Activated CD4-positive, alpha-beta T cell treated with anti-CD3 and anti-CD28 coated beads, Interleukin-2, amount 50 U/mL, for 16 hours (primary cell): ENCODE measurements around the gene HBA1.
"Not testable (repeated sequence)": the region's sequence is repeated elsewhere in the genome, so short reads cannot be mapped to it uniquely, and the experiment has no call there.

Experiments
- DNase-seq: peaks from one replicate; pipeline ENCODE4 v3.0.0-alpha.2; 2020

The HBA1 gene

GRCh38 chr16:176477-177382, at the start of gene HBA1:
Gene HBA1 (plus strand): TSS chr16:176680. CDS start chr16:176717, 37 bp downstream.
- DNase-seq, result not testable (repeated sequence)

DNA sequence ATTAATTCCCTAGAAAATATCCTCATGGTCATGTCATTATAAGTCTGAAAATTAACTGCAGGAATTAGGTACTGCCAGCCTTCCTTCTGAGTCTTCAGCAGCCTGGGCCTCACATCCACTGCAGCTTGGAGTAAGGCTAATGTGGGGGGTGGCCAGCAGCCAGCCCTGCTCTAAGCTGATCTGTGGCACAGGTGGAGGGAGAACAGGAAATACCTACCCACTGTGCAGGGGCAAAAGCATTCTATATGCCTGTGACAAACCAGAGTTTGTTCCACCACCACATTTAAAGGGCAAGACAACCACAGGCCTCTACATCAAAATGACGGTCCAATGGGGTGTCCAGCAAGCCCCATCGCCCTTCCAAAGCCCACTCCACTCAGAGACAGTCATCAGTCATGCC, 47.4 kb upstream of the HBA1 start:
- no peak for DNase-seq

DNA sequence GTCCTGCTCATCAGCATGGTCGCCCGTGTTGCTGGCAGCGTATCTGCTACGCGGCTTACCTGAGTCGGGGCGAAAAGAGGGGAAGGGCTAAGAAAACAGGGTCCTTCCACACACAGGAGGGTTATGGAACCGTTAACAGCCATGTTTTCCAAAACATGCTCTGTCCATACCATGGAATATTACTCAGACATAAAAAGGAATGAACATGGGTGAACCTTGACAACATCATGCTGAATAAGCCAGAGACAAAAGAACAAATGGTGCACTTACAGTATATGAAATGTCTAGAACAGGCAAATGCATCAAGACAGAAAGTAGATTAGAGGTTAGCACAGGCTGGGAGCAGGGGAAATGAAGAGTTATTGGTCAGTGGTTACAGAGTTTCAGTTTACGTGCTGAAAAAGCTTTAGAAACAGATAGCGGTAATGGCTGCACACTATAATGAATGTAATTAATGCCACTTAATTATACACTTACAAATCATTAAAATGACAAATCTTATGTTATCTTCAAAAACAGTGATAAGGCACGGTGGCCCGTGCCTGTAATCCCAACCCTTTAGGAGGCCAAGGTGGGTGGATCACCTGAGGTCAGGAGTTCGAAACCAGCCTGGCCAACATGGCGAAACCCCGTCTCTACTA, 45.8 kb upstream of the HBA1 start:
- no peak for DNase-seq

DNA sequence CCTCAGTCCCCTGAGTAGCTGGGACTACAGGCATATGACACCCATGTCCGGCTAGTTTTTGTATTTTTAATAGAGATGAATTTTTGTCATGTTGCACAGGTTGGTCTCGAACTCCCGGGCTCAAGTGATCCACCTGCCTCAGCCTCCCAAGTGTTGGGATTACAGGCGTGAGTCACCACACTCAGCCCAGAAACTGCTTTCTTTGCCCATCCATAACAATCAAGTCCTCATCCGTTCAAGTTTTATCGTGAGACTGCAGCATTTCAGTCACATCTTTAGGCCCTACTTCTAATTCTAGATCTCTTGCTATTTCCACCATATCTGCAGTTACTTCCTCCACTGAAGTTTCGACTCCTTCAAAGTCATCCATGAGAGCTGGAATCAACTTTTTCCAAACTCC, 44.4 kb upstream of the HBA1 start:
- DNase-seq, result no peak

- DNase-seq, result no peak
Measured at GRCh38 chr16:133716-134115, 42.8 kb upstream of the HBA1 start.

DNA sequence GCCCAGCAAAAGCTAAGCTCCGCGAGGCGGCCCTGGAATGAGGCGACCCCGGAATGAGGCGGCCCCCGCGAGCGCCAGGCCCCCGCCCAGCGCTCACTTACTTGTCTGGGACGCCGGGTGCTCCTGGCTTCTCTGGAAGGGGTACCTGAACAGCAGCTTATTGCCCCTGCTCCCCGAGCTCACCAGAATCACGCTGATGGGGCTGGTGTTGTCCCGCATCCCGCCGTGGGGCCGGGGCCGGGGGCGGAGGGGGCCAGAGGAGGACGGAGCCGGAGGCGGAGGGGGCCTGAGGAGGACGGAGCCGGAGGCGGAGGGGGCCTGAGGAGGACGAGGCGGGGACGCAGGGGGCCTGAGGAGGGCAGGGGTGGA, 38.4 kb upstream of the HBA1 start:
- DNase-seq, result no peak

- no peak for DNase-seq
Measured at GRCh38 chr16:140175-140857, 36.2 kb upstream of the HBA1 start.

GRCh38 chr16:142405-142967, 34.0 kb upstream of the HBA1 start:
- no peak for DNase-seq

DNA sequence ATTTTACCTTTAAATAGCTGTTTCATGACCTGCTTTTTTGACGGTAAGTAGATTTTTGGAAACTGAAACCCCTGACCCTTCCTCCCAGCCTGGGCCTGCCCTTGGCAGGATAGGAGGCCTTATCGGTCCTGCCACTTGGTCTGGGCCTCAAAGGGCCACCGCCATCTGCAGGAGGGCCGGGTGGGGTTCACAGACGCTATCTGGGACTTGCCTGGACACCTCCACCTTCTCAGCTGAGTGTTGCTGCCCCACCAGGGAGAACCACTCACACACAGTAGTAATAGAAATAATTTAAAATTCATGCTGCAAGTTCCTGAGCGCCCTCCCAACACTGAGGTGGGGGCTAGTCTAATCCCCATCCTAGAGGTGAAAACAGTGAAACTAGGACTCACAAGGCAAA, 33.4 kb upstream of the HBA1 start:
- no peak for DNase-seq

GRCh38 chr16:143456-143855, 33.0 kb upstream of the HBA1 start:
- no peak for DNase-seq

DNA sequence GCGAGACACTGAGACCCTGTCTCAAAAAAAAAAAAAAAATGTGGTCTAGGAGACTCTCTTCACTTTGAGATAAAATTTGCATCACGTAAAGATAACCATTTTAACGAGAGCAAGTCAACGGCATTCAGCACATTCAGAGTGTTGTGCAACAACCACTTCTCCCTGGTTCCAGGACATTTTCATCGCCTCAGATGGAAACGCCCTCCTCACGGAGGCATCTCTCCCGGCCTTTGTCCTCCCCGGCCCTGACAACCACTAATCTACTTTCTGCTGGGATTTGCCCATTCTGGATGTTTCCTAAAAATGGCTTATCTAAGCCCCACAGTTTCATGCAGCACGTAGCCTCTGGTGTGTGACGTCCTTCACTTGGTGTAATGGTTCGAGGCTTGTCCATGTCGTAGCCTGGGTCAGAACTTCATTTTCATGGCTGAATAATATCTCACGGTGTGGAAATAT, 31.7 kb upstream of the HBA1 start:
- DNase-seq, result no peak

DNA sequence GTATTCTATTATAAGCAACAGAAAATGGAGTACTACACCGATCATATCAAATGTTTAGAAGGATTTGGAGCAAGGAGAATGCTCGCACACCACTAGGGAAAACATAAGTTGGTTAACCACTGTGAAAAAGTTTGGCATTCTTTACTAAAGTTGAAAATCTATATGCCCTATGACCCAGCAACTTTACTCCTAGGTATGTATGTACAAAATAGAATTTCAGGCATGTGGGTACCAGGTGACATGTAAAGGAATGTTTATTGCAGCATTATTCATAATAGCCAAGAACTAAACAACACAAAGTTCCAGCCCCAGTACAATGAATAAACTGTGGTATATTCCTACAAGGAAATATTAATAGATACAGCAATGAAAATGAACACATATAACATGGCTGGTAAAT, 29.8 kb upstream of the HBA1 start:
- no peak for DNase-seq

- DNase-seq, result no peak
Measured at GRCh38 chr16:149024-149660, 27.3 kb upstream of the HBA1 start.

GRCh38 chr16:152141-153128, 24.0 kb upstream of the HBA1 start, which contains the start of gene HBZ:
Gene HBZ (plus strand): TSS chr16:152644. CDS start chr16:152910, 266 bp downstream.
- no peak for DNase-seq

- not testable (repeated sequence) for DNase-seq
Measured at GRCh38 chr16:153129-153521, 23.4 kb upstream of the HBA1 start.

DNA sequence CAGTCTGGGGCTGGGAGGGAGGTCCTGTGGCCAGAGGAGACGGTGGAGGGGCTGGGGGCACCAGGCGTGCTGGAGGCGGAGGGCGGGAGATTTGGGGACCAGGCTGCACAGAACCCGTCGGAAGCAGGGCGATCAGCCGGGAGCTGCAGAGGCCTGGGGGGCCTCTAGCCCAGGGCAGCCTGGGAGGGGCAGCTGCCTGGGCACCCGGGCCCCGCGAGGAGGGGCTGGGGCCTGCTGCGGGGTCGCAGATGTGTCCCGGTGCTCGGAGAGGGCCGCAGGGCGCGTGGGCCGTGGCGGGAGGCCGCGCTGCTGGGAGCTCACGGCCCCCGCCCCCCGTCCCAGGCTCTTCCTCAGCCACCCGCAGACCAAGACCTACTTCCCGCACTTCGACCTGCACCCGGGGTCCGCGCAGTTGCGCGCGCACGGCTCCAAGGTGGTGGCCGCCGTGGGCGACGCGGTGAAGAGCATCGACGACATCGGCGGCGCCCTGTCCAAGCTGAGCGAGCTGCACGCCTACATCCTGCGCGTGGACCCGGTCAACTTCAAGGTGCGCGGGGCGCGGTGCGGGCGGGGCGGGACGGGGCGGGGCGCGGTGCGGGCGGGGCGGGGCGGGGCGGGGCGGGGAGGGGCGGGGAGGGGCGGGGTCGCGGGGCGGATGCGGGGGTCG, 22.8 kb upstream of the HBA1 start:
- DNase-seq, result not testable (repeated sequence)

GRCh38 chr16:154217-155030, 22.1 kb upstream of the HBA1 start:
- DNase-seq, result no peak

DNA sequence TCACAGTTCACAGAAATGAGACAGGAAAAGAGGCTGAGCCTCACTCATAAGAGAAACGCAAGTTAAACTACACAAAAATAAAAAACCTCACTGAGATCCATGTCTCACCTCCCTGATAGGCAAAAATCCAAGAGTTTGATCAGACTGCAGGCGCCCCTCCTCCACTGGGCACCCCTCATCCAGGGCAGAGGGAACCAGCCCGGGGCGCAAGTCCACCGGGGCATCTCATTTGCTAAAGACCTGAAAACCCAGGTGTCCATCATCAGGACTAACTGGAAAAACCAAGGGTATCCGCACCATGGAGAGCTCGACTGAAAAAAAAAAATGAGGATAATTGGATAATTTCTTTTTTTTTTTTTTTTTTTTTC, 21.5 kb upstream of the HBA1 start:
- DNase-seq, result no peak

DNA sequence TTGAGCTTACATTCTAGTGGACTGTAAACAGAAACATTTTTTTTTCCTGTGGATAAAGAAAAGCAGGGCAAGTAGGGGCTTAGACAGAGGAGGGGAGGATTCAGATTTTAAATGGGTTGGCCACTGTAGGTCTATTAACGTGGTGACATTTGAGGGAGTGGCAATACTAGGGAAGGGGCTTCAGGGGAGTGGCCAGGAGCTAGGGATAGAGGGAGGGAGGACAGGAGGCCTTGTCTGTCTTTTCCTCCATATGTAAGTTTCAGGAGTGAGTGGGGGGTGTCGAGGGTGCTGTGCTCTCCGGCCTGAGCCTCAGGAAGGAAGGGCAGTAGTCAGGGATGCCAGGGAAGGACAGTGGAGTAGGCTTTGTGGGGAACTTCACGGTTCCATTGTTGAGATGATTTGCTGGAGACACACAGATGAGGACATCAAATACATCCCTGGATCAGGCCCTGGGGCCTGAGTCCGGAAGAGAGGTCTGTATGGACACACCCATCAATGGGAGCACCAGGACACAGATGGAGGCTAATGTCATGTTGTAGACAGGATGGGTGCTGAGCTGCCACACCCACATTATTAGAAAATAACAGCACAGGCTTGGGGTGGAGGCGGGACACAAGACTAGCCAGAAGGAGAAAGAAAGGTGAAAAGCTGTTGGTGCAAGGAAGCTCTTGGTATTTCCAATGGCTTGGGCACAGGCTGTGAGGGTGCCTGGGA, 17.2 kb upstream of the HBA1 start:
- DNase-seq, result no peak
